HG02970 (cell line): ENCODE data around the gene MSI2.

Experiments used
- ATAC-seq: cut with Tn5 transposase; IDR thresholded peaks from one replicate; pipeline ENCODE4 v1.9.1; 2021; ENCODE audit warnings: mild to moderate bottlenecking, moderate library complexity, moderate number of reproducible peaks; ENCODE audit not compliant: unreplicated experiment, low FRiP score

The MSI2 gene

DNA sequence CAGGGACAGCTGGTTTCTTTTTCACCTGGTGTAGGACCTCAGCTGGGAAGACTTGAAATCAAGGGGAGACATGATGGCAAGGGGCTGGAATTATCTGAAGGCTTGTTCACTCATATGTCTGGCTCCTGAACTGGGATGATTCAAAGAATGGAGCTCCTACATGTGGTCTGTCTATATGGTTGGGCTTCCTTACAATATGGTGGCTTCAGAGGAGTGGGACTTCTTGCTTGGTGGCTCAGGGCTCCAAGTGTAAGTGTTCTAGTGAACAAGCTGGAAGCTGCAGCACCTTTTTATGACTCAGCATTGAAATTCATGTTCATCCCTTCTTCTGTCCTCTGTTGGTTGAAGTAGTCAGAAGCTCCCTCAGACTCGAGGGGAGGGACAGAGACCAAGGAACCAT is 127.9 kb downstream of the MSI2 start:
- no peak for ATAC-seq

DNA sequence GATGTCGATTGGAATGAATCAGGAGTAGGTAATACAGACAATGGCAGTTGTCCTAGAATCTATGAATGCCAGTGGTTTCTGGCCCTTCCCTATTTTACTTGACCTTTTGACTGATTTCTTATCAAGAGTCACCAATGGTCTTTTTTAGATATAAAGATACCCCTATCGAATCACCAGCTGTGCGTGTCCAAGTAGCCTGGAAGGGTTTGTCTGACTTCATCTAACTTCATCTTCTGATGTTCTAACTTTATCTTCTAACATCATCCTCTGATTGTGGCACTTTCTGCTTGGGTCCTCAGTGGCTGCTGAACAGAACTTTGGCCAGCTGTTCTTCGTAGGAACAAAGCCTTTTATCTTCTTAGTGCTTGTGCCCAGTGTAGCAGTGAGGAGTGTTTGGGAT is 129.7 kb downstream of the MSI2 start:
- ATAC-seq = no peak

DNA sequence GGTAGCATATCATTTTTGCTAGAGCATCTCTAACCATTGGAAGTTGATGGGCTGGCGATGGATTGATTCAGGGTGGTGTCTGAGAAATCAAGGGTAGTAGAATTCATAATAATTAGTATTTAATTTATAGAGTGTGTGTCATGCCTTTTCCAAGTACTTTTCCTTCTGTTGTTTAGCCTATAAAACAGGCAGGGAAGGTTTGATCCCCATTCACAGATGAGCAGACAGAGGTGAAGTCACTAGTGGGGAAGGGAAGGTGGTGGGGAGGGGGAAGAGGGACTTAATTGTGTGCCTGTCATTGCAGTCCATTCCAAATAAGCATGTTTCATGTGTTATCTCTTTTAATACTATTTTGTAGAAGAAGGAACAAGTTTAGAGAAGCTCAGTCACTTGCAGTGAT is 131.3 kb downstream of the MSI2 start:
- ATAC-seq = no peak

DNA sequence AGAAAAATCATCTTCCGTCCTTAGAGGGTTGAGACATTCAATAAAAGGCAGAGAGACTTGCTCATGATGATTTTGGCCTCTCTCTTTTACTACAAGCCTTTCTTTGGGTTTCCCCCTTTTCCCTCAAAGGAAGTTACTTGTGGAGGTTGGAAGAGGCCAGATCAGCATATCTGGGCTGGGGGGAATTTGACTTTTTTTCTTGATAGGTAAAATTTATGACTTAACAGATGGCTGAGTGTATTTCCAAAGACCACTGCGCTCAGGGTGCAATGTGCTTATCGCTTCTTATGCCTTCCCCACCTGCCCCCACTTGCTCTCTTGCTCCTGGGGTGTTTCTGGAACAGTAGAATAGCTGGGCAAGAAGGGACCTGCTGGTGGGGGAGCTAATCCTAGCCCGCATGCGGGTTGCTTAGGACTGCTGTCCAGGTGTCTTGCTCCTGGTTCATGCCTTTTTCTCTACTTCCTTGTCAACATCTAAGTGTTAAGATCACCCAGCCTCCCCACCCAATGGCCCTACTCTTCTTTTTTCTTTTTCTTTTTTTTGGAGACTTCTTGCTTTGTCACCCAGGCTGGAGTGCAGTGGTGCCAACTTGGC is 131.9 kb downstream of the MSI2 start:
- no peak for ATAC-seq

DNA sequence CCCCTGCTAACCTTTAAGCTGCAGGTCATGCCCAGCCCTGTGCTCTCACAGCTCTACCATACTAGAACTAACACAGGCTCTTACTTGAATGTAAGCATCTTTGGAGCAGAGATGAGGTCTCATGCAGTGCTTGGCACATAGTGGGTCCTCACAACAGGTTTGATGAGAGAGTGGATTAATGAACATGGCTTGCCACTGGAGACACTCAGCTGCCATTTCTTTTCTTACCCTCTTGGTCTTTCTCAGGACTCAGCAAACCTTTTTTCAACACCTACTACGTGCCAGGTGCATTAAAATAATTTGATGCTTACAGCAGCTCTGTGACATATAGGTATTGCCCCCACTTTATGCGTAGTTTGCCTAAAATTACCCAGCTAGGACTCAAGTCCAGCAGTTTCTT is 133.2 kb downstream of the MSI2 start:
- no peak for ATAC-seq

DNA sequence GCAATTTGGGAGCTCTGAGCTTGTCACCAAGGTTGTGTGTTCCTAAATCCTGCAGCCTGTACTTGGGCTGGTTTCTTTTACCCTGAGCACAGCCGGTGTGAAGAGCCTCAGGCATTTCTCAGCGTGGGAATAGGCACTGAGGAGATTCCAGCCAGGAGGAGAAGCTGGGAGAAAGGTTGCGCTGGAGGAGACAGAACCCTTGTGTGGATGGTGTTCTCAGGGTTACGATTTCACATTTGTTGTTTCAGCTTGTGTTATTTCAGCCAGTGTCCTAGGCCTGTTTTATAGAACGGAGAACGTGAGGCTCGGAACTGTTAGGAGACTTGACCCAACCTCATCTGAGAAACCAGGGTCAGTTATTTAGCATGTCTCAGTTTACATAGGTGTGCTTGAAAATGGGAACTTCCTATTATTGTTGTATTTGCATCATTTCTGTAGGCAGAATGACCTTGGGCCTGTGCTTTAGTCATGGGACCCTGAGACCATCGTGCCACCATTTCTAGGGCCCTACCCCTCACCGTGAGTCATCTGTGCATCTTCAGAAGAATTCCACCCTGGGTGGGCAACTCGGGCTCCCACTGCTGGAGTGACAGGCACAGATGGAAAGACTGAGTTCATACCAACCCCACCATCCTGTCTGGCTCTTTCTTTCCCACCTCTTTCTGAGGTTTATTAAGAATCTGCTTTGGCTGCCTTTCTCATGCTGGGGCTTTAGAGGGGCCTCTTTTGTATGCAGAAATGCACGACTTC is 134.9 kb downstream of the MSI2 start:
- ATAC-seq = no peak

DNA sequence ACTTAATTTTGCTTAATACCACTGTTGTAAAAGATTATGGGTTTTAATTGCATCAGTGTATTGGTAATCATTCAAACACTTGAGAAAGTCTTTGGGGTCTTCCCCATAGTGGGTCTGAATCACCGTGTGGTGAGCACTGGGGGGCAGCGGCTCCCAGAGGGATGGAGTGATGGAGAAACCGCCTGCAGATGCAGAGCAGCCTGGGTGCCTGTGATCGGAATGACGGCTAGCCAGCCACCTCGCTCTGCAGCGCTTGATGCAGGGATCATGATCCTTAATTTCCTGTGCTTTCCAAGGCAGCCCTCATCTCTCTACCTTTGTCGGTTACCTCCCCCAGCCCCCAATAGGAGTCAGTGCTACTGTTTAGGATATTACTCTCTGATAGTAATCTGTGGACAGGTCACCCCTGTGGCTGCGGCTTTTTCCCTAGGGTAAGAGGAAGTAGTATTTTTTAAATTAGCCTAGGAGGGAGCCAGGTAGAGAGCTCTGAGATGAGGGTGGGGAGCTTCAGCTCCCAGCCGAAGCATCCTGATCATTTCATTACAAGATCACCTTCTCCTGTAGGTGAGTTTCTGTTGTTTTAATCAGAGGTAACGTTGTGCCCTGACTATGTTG is 135.6 kb downstream of the MSI2 start:
- ATAC-seq = no peak

DNA sequence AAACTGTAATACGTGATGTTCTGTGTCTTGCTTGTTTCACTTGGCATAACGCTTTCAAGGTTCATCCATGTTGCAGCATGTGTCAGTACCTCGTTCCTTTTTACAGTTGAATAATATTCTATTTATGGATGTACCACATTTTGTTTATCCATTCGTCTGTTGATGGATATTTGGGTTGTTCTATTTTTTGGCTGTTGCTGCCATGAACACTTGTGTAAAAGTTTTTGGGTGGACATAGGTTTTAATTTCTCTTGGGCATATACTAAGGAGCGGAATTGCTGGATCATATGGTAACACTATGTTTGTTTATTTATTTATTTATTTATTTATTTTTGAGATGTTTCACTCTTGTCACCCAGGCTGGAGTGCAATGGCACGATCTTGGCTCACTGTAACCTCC is 137.0 kb downstream of the MSI2 start:
- ATAC-seq = no peak

DNA sequence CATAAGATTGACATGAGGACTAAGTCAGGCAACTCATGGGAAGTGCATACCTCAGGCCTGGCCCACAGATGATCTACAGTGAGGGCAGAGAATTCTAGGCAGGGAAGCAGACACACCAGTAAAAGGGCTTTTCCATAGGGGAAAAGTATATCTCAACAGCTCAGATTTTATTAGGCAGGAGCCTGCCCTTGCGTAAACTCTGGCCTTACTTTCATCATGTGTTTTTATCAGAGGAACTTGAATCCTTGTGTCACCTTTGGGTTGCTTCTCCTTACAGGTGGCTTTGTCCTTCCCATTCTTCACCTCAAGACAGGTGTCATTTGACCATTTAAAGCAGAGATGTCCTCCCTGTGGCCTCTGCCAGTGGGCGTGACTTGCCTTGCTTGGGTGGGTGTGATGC is 138.1 kb downstream of the MSI2 start:
- no peak for ATAC-seq

DNA sequence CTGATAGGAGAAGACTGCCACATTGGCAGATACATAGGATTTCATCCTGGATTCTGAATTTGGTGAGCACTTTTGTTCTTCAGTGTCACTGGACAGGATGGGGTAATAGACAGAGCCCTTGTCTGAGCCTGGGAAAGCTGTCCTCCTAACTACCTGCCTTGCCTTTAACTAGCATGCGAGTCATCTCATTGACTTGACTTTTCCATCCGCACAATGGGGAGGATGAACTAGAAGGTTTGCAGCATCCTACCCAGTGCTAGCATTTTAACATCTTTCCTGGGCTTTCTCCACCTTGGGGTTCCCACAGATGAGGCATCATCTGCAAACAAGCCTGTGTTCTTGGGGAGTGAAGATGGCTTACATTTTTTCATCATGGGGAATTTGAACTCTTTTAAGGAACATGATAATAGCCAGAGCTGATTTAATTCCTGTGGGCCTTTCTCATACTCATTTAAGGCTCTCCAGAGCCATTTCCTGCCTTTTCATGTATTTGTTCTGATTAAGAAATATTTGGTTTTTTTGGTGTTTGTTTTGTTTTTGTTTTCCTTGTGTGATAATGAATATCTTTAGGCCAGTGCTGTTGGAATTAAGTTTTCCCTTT is 139.5 kb downstream of the MSI2 start:
- ATAC-seq = no peak

DNA sequence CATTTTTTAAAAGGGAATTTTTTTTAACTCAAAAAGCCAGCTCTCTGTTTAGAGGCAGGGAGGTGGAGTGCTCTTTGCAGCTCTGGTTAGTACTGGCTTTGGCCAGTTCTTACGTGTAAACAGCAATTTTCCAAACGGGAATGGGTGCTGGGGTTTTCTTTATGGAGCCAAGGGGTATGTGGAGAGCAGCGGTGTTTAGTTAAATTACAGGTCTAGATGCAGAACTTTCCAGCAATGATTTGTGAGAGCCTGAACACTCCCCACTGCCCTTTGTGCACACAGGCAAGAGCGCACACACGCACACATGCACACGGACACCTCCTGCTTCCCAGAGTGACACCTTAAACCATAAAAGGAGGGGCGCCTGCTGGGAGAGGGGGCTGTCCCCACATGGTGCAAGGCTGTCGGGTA is 140.2 kb downstream of the MSI2 start:
- ATAC-seq = no peak

DNA sequence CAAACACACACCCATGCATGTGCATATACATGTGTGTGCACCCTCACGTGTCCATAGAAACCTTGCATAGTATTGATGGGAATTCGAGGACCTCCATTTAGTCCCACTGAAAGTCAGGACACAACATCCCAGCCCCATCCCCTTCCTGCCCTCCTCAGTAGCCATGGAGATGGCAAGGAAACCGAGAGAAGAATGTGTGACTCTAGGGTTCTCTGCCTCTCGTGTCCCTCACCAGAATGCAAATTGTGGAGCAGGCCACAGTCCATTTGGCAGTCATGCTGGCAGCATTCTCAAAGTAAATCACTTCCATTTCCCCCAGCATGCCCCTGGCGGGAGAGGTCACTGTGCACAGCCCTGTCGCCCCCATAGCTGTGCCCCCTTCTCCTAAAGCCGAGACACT is 141.1 kb downstream of the MSI2 start:
- no peak for ATAC-seq

DNA sequence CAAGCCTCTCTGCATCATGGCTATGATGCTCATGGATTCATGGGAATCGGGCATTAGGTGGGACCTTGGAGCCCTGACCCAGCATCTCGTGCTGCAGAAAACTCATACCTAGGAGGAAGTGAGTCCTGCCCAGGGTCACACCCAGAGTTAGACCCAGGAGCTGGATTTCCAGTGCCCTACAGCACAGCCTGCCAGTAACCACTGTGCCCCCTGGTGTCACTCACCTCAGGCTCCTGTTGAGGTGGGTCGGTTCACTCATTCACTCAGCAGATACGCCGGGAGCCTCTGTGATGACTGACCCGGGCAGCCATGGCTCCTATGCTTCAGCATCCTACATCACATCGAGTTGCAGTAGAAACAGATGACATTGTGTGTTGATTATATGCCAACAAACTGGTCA is 143.4 kb downstream of the MSI2 start:
- ATAC-seq = no peak

DNA sequence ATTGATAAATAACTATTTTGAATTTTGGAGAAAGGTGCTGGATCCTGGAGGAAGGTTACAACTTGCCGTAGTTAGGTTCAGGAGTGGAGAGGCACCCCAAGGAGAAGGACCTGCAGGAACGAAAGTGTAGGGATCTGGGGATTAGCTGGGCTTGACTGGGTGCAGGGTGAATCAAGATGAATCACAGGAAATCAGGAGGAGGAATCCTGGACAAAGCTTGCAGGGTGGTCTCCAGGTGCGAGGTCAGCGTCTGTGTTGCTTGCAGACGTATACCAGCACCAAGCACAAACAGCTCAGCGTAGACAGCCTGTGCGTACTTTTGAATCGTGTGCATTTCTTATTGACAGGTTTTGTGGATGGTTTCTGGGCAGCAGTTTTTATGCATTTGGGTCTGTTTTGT is 144.3 kb downstream of the MSI2 start:
- no peak for ATAC-seq

DNA sequence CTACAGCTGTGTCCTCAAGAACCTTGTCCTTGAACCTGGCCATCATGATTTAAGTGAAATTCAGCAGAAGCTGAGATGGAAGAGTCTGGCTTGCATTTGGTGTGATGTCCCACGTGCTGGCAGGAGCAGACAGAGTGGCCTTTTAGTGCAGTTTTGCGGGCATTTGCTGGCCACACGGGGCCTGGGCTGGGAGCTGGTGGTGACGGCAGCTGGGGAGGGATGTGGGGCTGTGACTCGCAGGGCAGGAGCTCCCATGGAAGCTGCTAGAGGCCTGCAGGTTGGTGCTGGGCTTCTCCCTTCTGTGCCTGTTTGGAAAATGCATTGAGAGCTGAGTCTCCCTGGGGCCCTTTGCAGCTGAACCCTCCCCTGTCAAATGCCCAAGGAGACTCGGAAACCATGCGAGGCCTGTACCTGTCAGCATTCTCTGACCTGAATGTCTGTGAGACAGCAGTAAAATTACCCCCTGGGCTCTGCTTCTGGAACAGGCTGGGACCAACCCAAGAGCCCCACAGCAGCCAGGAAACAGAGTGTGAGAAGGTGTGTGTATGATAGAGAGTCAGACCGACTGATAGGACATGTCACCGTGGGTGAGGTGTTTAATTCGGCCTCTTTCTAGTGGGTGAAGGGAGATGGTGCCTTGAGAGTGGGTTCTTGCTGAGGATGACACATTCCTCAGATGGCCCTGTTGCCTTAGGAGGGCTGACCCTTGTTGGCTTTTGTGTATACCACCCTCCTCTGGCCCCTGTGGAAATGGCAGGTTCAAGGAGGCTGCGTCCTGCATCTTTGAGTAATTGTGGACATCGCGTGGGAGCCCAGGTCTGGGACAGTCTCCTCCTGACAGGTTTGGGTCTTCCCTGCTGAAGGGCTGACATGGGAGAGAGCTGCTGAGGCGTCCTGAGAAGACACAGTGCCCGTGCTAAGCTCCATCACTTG is 145.5 kb downstream of the MSI2 start:
- no peak for ATAC-seq

DNA sequence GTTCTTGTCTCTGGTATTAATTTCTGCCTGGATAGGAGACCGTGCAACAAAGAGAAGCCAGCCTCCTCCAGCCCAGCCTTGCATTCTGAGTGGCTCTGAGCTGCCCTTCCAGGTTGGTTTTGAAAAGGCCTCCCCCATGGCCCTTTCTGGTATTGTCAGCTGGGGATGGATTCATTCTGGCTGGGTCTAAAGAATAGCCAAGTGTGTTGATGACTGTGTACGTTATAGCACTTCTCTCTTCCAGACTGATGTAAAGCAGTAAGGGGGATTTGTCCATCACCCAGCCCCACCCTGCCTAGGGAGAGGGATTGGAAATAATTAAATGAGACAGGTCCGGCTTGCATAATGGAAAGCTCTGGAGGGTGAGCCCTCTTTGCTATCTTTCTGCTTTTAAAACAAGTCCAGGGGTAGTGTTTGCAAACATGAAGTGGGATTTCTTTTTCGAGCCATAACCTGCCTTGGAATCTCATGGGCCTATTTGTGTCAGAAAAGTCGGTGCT is 146.4 kb downstream of the MSI2 start:
- ATAC-seq = no peak

DNA sequence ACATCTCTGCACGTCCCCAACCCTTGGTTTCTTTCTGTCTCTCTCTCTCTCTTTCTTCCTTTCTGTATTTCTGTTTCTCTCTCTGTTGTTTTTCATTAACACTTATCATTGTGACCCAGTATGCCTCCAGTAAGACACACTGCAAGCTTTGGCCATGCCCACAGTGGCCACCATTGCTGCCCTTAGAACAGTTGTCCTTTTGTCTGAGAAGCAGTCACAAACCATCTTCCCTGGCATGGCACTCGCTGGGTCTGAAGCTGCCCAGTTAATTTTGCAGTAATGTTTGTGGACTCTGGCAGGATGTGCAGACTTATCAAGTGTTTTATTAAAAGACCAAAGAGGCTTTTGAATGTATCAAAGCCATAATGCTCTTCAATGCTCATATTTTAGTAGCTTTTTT is 146.9 kb downstream of the MSI2 start:
- no peak for ATAC-seq

DNA sequence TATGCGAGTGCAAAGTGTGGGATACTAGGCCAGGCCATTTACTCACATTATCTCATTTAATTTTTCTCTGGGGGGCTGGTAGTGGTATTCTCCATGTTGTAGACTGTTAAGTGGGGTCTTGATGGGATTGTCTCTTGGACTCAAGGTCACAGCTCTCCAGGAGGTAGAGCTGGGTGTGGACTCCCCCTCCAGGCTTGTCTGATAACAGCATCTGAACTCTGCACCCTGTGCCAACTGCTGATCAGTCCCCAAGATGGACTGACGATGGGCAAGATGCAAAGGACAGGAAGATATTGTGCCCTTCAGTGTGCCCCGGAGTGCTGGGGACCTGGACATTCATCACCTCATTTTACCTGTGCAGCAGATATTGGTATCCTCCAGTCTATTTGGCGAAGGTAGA is 147.8 kb downstream of the MSI2 start:
- ATAC-seq = no peak

DNA sequence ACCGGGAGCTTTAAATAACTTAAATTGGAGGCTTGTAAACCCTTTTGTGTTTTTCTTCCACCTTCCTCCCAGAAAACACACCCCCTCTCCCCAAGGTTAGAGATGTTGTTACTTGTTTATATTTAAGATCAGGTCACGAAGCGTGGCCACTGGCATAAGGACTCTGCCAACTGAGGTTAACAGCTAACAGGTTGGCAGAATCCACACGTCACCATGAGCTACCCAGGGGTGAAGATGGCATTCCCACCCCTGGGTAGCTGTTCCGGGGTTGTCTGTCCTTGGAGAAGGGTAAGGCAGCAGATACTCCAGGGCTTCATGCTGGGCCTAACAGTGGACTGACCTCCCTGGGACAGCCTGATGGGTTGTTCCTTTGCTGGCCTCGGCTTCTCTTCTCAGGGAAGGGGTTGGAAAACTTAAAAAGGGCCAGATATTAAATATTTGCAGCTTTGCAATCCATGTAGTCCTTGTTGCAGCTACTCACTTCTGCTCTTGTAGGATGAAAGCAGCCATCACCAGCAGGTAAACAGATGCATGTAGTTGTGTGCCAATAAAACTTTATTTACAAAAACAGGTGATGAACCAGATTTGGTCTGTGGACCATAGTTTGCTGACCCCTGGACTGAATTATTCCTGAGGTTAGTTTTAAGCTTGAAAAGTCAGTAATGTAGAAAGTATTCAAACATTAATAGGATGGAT is 148.6 kb downstream of the MSI2 start:
- ATAC-seq = no peak
